ENCODE results near the gene ATXN1. TPM values are rescaled to one million over a fixed set of nuclear protein-coding genes. Genes with fewer than 3 reads are reported as not detected.
A peak's percentile ranks its signal among the peaks of the same experiment; 100 is the strongest.

The ATXN1 gene
- total RNA-seq, 5 donors from 2014 or later (not counting 1 experiment from before 2014, with no cell fraction given): 65.1 to 101 (median 77.5) TPM

DNA sequence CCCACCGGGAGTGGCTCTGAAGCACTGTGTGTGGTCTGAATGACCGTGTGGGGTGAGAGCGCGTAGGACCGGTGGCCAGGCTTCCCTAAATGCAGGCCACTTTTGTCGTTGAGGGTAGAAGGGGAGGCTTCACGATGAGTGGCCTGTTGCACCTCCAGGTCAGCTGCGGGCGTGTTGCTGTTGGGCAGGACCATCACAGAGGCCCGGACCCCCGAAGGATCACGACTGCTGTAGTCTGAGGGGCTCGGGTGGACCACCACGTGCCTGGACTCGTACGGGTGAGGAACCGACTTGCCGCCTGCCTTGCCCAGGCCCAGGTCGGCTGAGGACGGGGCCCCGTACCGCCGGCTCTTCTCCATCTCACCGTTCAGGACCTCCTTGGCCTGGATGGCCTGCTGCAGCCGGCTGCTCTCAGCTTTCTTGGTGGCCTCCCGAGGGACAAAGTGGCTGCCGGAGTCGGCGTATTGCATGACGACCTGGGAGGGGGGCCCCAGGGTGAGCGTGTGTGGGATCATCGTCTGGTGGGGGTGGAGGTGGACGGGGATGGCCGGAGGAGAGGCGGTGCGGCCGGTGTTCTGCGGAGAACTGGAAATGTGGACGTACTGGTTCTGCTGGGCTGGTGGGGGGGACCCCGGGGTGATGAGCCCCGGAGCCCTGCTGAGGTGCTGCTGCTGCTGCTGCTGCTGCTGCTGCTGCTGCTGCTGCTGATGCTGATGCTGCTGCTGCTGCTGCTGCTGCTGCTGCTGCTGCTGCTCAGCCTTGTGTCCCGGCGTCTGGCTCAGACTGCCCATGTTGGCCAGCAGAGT lies 434.1 kb downstream of the ATXN1 start:
- peaks cover 12 to 44% of the 10 kb centered on the region in 2 experiments for H3K4me1 ChIP-seq (ENCODE audit: control insufficient read depth in 1 of 2, extremely low read depth in 1 of 2, insufficient read depth in 2 of 2, low read length in 2 of 2)

DNA sequence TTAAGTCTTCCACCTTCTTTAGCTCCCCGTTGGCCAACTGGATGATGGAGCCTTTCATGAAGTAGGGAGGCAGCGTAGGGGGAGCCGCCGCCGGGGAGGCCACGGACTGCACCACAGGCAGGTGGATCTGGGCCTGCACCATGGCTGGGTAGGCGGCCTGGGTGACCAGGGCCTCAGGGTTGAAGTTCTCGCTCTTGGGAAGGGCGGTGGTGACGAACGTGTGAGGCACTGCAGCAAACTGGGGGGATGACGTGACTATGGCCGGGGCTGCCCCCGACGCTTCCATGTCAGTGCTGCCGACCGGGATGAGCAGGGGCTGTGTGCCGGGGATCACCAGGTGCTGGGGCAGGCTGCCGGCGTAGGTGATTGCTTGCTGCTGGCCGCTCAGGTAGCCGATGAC lies 434.7 kb downstream of the ATXN1 start:
- H3K4me1 Mint-ChIP-seq: peaks cover 33 to 45% (median 37%) of the 10 kb centered on the region in 3 donors
- no peaks in the 10 kb centered on the region for H3K27me3 ChIP-seq (replicated peaks in 1 of 2; ENCODE audit: control insufficient read depth in 2 of 2, extremely low read depth in 1 of 2, insufficient read depth in 2 of 2, low read length in 1 of 2)

More for the DNA sequence above, 434.1 kb downstream of the ATXN1 start:
- Mint-ChIP-seq H3K36me3 (peaks cover 26% of the 10 kb centered on the region), H3K27ac (no peak overlapping the region), H3K4me3 (no peak overlapping the region), H3K27me3 (no peaks in the 10 kb centered on the region), H3K9me3 (no peaks in the 10 kb centered on the region), H3K4me1 (peaks cover 27 to 39% (median 30%) of the 10 kb centered on the region in 3 donors)
- ChIA-PET CTCF (no interaction called here), POLR2A (no interaction called here)
- H3K9me3 ChIP-seq: no peaks in the 10 kb centered on the region
- H3K27ac ChIP-seq (ENCODE audit: low read length): no peak overlapping the region
- no peak for ATAC-seq (replicated peaks in 1 of 4)
- no peak overlapping the region for H3K4me3 ChIP-seq (ENCODE audit: control insufficient read depth in 1 of 2, extremely low read depth in 1 of 2, low read length in 1 of 2)
- no peaks in the 10 kb centered on the region for H3K27me3 ChIP-seq (replicated peaks in 1 of 2; ENCODE audit: control insufficient read depth in 2 of 2, extremely low read depth in 1 of 2, insufficient read depth in 2 of 2, low read length in 1 of 2)
- H3K36me3 ChIP-seq (ENCODE audit: control insufficient read depth in 2 of 2, extremely low read depth in 1 of 2, insufficient read depth in 1 of 2, low read length in 1 of 2): peaks cover 0 to 24% of the 10 kb centered on the region in 2 donors
- no peak for DNase-seq
- WGBS (ENCODE audit: insufficient coverage): 96% methylated on average over 43 of the region's 43 CpGs

DNA sequence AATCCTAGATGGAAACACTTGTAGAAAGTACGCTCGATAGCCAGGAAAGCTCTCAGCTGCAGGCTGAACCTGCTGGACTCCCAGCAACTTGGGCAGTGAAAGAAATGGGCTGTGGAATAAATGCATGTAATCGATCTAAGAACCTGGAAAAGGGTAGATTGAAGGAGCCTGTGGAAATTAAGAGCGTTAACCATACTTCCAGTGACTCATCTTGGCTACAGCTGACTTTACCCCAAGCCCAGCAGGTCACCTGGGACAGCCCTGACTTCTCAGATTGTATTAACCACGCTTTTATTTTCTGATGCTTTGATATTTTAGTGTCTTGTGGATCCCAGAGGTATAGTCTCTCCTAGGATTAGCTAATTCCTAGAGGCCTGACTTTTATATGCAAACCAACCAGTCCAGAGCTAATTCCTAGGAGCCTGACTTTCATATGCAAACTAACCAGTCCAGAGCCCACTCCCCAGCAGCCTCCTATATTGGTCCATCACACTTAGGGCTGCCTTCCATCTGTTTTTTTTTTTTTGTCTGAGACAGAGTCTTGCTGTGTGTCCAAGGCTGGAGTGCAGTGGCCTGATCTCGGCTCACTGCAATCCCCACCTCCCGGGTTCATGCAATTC lies 436.5 kb downstream of the ATXN1 start:
- Histone ChIP-seq H3K36me3 (ENCODE audit: control insufficient read depth in 2 of 2, extremely low read depth in 1 of 2, insufficient read depth in 1 of 2, low read length in 1 of 2) (peaks cover 0 to 24% of the 10 kb centered on the region in 2 donors), H3K9me3 (no peaks in the 10 kb centered on the region), H3K27ac (ENCODE audit: low read length) (peak overlapping the region; percentile 31), H3K27me3 (replicated peaks in 1 of 2; ENCODE audit: control insufficient read depth in 2 of 2, extremely low read depth in 1 of 2, insufficient read depth in 2 of 2, low read length in 1 of 2) (no peaks in the 10 kb centered on the region), H3K4me3 (ENCODE audit: control insufficient read depth in 1 of 2, extremely low read depth in 1 of 2, low read length in 1 of 2) (no peak overlapping the region), H3K4me1 (ENCODE audit: control insufficient read depth in 1 of 2, extremely low read depth in 1 of 2, insufficient read depth in 2 of 2, low read length in 2 of 2) (peaks cover 22 to 55% of the 10 kb centered on the region in 2 experiments)
- H3K27me3 Mint-ChIP-seq: no peaks in the 10 kb centered on the region
- H3K4me1 Mint-ChIP-seq: peaks cover 50 to 60% (median 55%) of the 10 kb centered on the region in 3 donors
- no peak overlapping the region for H3K4me3 Mint-ChIP-seq
- ATAC-seq (replicated peaks in 1 of 4) (no peak), DNase-seq (no peak)
- H3K27ac Mint-ChIP-seq: peak overlapping the region; percentile 28 to 55
- CTCF ChIA-PET: interaction anchor here (0.5 to 2.8 kb wide), 4 partner anchors 8 to 70 kb away, joined by 3 to 27 read pairs (median 4); no protein-coding TSS in a partner anchor
- peaks cover 26% of the 10 kb centered on the region for H3K36me3 Mint-ChIP-seq
- 100% methylated on average over 2 of the region's 7 CpGs for WGBS (ENCODE audit: insufficient coverage)
- POLR2A ChIA-PET: interaction anchor here in 1 of 2 donors (0.7 kb wide), 1 partner anchor 398 kb away, joined by 6 read pairs; no protein-coding TSS in a partner anchor
- no peaks in the 10 kb centered on the region for H3K9me3 Mint-ChIP-seq

More for the DNA sequence above, 434.7 kb downstream of the ATXN1 start:
- Mint-ChIP-seq H3K9me3 (no peaks in the 10 kb centered on the region), H3K27me3 (no peaks in the 10 kb centered on the region), H3K36me3 (peaks cover 26% of the 10 kb centered on the region), H3K27ac (no peak overlapping the region), H3K4me3 (no peak overlapping the region)
- H3K36me3 ChIP-seq (ENCODE audit: control insufficient read depth in 2 of 2, extremely low read depth in 1 of 2, insufficient read depth in 1 of 2, low read length in 1 of 2): peaks cover 0 to 24% of the 10 kb centered on the region in 2 donors
- ChIA-PET POLR2A (no interaction called here), CTCF (interaction anchor here in 1 of 2 donors (0.6 kb wide), 1 partner anchor 674 kb away, joined by 3 read pairs; no protein-coding TSS in a partner anchor)
- H3K4me3 ChIP-seq (ENCODE audit: control insufficient read depth in 1 of 2, extremely low read depth in 1 of 2, low read length in 1 of 2): no peak overlapping the region
- H3K27ac ChIP-seq (ENCODE audit: low read length): no peak overlapping the region
- DNase-seq (no peak), ATAC-seq (replicated peaks in 1 of 4) (no peak)
- no peaks in the 10 kb centered on the region for H3K9me3 ChIP-seq
- H3K4me1 ChIP-seq (ENCODE audit: control insufficient read depth in 1 of 2, extremely low read depth in 1 of 2, insufficient read depth in 2 of 2, low read length in 2 of 2): peaks cover 10 to 44% of the 10 kb centered on the region in 2 experiments
- 97% methylated on average over 22 of the region's 22 CpGs for WGBS (ENCODE audit: insufficient coverage)

DNA sequence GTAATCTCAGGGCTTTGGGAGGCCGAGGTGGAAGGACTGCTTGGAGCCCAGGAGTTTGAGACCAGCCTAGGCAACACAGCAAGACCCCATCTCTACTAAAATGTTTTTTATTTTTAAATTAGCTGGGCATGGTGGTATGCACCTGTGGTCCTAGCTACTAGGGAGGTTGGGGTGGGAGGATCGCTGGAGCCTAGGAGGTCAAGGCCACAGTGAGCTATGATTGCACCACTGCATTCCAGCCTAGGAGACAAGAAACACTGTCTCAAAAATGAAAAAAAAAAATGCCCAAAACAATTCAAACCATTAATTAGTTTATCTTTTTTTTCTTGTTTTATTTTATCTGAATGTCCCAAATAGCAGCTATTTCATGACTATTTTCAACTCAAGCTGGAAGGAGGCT lies 437.1 kb downstream of the ATXN1 start:
- H3K27me3 ChIP-seq (replicated peaks in 1 of 2; ENCODE audit: control insufficient read depth in 2 of 2, extremely low read depth in 1 of 2, insufficient read depth in 2 of 2, low read length in 1 of 2): no peaks in the 10 kb centered on the region
- no peak overlapping the region for H3K4me3 ChIP-seq (ENCODE audit: control insufficient read depth in 1 of 2, extremely low read depth in 1 of 2, low read length in 1 of 2)
- H3K4me3 Mint-ChIP-seq: no peak overlapping the region
- peaks cover 55 to 64% (median 60%) of the 10 kb centered on the region in 3 donors for H3K4me1 Mint-ChIP-seq
- no peaks in the 10 kb centered on the region for H3K9me3 Mint-ChIP-seq
- H3K4me1 ChIP-seq (ENCODE audit: control insufficient read depth in 1 of 2, extremely low read depth in 1 of 2, insufficient read depth in 2 of 2, low read length in 2 of 2): peaks cover 27 to 57% of the 10 kb centered on the region in 2 experiments
- DNase-seq (no peak), ATAC-seq (replicated peaks in 1 of 4) (no peak)
- peaks cover 0 to 24% of the 10 kb centered on the region in 2 donors for H3K36me3 ChIP-seq (ENCODE audit: control insufficient read depth in 2 of 2, extremely low read depth in 1 of 2, insufficient read depth in 1 of 2, low read length in 1 of 2)
- CTCF ChIA-PET: interaction anchor here (0.5 to 2.8 kb wide), 4 partner anchors 9 to 17 kb away, joined by 3 to 27 read pairs (median 4); no protein-coding TSS in a partner anchor
- H3K27ac ChIP-seq (ENCODE audit: low read length): peak overlapping the region; percentile 95
- H3K9me3 ChIP-seq: no peaks in the 10 kb centered on the region
- no peaks in the 10 kb centered on the region for H3K27me3 Mint-ChIP-seq
- WGBS (ENCODE audit: insufficient coverage): no CpG with 5 or more reads among the region's 2 CpGs
- H3K36me3 Mint-ChIP-seq: peaks cover 24% of the 10 kb centered on the region
- POLR2A ChIA-PET: interaction anchor here in 1 of 2 donors (0.7 to 0.9 kb wide), 2 partner anchors 12 to 398 kb away, joined by 6 to 10 read pairs; no protein-coding TSS in a partner anchor
- H3K27ac Mint-ChIP-seq: peak overlapping the region; percentile 55 to 83

DNA sequence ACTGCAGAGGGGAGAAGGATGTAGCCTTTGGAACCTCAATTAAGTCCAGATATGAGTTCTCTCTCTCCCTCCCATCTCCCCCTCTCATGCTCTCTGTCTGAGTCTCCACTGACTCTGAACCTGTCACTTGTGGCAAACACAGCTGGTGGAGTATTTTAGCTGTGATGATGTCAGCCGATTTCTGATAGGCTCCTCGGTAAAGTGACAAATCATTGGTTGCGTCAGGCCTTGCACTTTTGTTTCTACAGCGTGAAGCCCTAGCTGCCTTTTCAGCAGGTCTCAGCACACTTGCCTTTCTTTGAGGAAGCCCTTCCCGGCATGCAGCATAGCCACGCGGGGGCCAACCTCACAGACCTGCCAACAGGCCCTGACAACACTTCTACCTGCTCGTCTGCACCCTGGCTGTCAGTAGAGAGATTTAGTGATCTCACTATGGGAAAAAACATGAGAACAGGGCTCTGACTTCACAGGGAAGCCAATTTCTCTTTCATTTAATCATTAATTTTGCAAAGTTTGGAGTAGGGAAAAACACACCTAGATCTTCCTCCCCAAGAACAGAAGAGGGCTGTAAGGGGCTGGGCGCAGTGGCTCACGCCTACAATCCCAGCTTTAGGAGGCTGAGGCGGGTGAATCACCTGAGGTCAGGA lies 438.5 kb downstream of the ATXN1 start:
- WGBS (ENCODE audit: insufficient coverage): 0% methylated on average over 3 of the region's 11 CpGs
- peak overlapping the region; percentile 7 to 47 (median 8) for H3K4me3 Mint-ChIP-seq
- no peaks in the 10 kb centered on the region for H3K9me3 ChIP-seq
- H3K27ac ChIP-seq (ENCODE audit: low read length): peak overlapping the region; percentile 95
- H3K27me3 Mint-ChIP-seq: no peaks in the 10 kb centered on the region
- DNase-seq (peak; percentile 40 to 93 (median 83)), ATAC-seq (replicated peaks in 1 of 4) (peak; percentile 67 to 82 (median 72))
- H3K4me3 ChIP-seq (ENCODE audit: control insufficient read depth in 1 of 2, extremely low read depth in 1 of 2, low read length in 1 of 2): no peak overlapping the region
- peaks cover 19% of the 10 kb centered on the region for H3K36me3 Mint-ChIP-seq
- H3K36me3 ChIP-seq (ENCODE audit: control insufficient read depth in 2 of 2, extremely low read depth in 1 of 2, insufficient read depth in 1 of 2, low read length in 1 of 2): peaks cover 0 to 22% of the 10 kb centered on the region in 2 donors
- peaks cover 69 to 78% (median 74%) of the 10 kb centered on the region in 3 donors for H3K4me1 Mint-ChIP-seq
- ChIA-PET POLR2A (interaction anchor here (0.5 to 1.1 kb wide), 5 partner anchors 8 to 1850 kb away, joined by 3 to 21 read pairs (median 4); partner anchors contain the start of gene ATXN1 (in 1 of the 2)), CTCF (interaction anchor here (0.6 to 2.8 kb wide), 13 partner anchors 9 to 1386 kb away, joined by 3 to 27 read pairs (median 4); partner anchors contain the start of gene ATXN1 (in 1 of the 2))
- H3K27ac Mint-ChIP-seq: peak overlapping the region; percentile 83 to 93
- no peaks in the 10 kb centered on the region for H3K27me3 ChIP-seq (replicated peaks in 1 of 2; ENCODE audit: control insufficient read depth in 2 of 2, extremely low read depth in 1 of 2, insufficient read depth in 2 of 2, low read length in 1 of 2)
- no peaks in the 10 kb centered on the region for H3K9me3 Mint-ChIP-seq
- H3K4me1 ChIP-seq (ENCODE audit: control insufficient read depth in 1 of 2, extremely low read depth in 1 of 2, insufficient read depth in 2 of 2, low read length in 2 of 2): peaks cover 35 to 69% of the 10 kb centered on the region in 2 experiments
